ENCODE data around the gene BDNF.

The BDNF gene

DNA sequence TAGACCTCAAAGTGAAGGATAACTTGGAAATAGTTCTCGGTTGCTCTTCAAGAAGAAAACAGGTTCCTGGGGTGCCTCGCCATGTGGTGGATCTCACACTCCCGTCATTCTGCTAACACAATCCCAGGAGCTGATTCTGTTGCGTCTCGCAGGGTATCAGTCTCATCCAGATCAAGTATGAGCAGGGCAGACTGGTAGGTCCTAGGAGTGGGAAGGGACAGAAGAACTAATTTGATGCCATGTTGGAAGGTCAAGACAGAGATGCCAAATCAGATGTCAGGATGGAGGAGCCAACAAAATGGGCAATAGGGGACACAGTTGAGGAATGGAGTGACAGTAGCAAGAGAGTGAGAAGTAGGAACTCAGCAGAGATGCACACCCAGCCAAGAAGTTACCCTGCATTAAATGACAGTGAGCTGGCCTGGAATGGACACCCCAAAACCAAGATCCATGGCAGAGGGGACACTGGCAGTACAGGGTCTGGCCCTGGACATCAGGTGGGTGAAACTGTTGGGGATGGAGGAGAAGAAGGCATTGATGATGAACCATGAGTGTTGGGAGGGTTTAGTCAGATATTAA is 76.2 kb downstream of the BDNF start:
- DNase-seq = no peak

DNA sequence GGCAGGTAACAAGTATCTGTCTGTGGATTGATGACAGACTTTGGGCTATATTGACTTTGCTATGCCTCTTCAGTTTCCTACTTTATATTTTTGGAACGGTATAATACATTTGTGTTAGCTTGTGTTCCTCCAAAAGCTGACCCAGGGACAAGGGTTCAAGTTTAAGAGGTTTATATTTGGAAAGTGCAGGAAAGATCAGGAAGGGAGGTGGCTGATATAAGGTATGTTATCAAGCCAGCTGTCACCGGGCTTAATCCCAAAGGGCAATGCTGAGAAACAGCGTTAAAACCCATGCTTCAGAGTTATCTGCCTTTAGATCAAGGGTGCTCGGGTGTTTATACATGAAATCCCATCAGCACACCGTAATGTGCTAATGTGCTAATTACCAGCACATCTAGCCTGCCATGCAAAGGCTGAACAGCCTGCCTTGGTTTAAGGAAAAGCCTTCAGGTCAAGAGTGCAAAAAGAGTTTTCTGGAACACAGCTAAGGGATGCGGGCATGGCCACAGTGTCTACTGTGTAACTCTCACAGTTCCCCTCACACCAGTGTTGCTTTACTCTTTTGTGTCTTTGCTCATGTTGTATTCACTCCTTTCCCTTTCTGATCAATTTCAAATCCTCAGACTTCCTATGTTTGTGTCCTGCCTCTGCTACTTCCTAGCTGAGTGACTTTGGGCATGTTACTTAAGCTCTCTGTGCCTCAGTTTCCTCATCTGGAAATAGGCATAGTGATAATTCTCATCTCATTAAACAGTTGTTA is 77.5 kb downstream of the BDNF start:
- no peak for DNase-seq

DNA sequence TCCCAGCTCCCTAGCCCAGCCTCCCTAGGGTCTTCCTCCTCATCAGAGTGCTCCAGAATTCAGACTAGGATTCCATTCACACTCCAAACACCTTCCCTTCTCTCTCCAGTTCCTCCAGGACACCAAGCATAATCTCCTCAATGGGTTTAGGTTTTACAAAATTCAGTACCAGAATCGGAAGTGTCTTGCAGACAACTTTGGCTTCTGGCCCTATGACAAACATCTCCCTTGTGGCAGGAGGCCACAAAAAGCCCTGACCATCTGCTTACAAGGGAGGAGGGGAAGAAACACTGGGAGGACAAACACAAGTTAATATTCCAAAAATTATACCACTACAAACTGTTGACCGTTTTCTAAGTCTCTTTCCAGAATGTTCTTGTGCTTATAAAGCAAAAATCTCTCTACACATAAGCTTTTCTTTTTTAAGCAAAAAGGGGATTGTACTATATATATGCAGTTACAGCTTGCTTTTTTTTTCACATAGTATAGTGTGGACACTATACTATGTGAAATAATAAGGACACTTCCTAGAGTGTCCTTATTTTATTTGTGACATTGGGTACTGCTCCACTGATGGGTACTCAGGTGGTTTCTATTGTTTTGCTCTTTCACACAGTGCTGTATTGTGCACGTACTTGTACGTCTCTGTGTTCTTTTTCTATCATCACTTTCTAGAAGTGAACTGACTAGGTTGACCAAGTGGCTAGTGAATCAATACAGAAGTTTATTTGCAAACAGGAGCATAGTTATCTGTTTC is 78.7 kb downstream of the BDNF start:
- no peak for DNase-seq

DNA sequence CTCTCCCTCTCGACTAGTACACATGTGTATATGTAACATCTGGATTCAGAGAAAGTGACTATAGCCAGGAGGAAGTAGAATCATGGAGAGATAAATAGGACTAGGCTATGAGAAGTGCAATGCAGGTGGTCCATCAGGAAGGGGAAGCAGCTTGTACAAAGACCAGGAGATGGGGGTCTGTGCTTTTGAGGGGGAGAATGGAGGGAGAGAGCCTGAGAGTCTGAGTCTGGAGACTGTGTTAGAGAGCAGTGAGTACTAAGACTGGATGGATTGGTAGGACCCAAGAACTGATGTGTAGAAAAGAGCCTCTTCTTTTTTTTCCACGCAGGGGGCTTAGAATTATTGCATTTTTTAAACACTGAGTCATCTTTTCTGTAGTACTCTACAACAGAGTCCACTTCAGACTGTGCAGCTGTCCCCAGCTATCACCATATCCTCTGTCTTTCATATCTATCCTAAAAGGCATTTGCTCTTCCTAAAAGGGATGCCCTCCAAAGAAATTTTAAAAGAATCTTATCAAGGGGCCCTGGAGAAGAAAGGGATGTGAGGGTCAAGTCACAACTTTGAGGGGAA is 80.4 kb downstream of the BDNF start:
- no peak for DNase-seq

DNA sequence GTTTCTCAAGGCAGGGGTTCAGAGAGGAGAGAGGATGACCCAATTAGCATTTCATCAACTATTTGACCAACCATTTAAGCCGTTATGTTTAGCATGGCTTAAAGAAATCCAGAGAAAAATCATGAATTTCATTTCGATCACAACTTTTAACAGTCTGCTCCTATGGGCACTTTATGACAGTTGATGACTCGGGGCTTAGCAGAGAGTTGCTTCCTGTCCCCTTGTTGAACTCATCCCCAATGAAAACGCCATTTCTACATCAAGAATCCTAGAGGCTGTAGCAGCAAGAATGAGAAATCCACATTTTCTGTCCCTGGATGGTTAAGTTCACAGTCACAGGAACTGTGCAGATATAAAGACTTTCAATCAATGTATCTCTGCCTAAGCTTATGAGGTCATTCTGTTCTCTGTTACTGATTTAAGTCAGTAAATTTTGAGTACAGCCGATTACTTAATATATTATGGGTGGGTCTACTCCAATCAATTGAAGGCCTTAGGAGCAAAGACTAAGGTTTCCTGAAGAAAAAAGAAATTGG is 81.1 kb downstream of the BDNF start:
- DNase-seq = peak; percentile 6 to 7

DNA sequence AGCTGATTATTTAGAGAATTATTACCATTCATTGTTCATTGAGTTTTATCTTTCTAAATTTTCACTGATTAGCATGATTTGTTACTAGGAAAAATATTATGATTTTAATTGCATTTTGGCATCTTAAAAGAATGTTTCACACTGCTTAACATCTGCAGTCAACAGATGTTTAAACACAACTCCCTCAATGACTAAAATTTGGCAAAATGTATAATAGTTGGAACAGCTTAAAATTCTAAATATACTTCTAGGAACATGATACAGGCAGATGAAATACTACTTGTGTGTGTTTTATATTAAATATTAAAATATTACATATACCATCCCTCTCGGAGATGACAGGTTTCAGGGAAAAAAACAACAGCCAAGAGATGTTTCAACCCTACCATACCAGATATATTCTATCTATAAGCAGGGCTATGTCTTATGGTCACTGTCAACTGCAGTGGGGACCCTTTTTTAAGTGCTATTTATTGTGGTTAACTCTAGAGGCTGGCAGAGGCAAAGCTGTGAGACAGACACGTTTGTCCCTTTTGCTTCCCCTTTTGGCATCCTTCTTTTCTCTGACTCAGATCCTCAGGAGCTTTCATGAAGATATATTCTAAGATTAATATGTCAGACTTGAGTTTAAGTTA is 81.9 kb downstream of the BDNF start:
- DNase-seq = peak; percentile 82 to 84

DNA sequence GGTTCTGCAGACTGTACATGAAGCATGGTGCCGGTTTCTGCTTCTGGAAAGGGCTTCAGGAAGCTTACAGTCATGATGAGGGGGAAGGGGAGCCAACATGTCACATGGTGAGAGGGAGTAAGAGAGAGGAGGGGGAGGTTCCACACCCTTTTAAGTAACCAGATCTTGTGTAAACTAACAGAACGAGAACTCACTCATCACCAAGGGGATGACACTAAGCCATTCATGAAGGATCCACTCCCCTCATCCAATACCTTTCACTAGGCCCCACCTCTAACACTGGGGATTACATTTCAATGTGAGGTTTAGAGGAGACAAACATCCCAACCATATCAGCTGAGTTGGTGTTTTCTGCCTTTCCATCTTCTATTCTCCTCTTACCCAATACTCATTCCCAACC is 83.5 kb downstream of the BDNF start:
- no peak for DNase-seq

DNA sequence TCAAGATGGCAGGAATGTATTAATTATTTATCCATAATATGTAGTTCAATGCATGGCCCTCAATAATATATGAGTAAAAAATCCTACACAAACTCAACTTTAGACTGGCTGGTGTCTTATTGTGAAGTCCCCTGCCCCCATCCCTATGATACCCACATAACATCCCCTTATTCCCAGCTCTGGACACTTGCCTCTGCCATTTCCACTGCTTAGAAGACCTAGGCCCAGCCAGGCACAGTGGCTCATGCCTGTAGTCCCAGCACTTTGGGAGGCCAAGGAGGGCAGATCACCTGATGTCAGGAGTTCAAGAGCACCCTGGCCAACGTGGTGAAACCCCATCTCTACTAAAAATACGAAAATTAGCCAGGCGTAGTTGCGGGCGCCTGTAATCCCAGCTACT is 84.4 kb downstream of the BDNF start:
- DNase-seq = no peak

DNA sequence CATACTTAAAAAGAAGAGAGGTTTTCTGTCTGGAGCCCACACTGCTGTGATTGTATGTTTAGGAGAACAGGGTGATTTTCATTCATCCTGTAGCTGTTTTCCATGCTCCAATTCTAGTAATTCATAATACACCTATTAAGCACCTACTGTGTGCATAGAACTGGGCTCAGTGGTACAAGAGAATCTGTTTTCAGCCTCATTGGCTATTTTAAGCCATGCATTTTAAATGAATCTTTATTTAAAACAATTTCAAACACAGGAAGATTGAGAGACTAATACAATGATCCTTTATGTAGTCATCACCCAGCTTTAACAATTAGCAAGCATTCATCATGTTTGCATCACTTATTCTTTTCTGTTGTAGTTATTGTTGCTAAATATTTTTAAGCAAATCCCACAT is 86.2 kb downstream of the BDNF start:
- DNase-seq = no peak

DNA sequence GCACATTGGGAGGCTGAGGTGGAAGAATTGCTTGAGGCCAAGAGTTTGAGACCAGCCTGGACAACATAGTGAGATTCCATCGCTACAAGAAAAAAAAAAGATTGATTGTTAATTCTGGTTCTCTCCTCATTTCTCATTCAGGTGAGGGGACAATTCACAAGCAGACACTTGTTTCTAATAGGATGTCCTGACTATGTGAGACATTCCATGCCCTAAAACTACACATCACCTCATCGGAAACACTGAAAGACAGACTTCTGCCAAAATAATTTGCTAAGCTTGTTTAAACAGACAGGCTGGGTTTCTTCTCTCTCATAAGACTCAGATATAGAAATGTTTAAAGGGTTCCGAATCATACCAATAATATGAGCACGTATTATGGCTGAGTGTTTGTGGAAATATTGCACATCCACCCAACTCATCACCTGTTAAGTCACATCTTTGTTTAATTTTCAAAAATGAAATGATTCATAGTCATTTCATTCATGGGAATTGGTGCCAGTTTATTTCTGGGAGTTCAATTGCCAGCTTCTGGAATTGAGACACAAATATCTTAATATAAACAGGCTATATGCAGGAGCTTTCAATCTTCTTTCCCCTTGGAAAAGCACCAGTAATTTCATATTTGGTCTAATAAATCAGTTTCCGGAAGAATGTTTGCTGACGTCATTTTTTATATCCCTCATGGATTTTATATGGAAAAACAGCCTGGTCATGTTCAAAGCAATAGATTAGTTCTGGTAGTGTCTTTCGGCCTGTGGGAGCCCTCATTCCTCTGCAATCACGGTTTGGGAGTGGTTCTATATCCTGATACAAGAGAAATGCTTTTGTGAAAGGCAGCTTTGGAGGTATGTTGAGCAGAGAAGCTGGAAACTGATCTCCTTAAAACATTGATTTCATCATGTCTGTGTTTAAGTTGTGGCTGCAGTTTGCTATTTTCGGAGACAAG is 87.0 kb downstream of the BDNF start:
- DNase-seq = no peak

DNA sequence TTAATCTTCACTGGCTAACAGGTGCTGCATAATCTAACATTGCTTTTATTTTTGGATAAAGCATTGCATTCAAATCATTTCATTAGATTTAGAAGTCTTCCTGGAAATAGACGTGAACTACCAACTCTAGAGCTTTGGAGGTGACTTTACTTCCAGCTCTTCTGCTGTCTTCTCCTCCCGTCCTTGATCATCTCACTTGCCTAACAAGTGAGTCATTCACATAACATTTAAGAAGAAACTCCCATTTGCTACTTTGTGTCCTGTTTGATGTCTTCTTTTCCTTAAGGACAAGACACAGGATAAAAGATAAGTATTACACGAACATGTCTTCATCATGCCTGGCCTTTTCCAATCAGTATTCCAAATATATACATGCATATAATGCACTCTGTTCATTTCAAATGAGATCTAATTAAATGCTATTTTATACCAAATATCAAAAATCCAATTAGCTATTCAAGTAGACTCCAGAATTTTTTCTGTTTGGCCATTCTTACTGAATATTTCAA is 88.3 kb downstream of the BDNF start:
- no peak for DNase-seq

DNA sequence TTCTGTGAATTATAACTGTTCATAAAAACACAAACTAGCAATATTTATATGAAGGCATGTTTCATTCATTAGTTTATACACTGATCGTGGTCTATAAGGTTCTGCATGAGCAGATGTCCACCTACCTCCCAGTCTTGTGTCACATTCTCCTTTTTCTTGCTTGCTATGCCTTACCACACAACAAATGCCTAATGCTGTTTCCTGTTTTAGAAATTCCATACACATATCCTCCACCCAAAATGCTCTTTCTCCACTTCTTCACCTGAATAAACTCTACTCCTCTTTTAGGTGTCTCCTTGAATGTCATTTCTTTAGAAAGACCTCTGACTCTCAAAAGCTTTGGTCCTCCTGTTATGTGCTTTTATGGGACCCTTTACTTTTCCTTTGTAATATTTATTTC is 88.9 kb downstream of the BDNF start:
- DNase-seq = no peak

DNA sequence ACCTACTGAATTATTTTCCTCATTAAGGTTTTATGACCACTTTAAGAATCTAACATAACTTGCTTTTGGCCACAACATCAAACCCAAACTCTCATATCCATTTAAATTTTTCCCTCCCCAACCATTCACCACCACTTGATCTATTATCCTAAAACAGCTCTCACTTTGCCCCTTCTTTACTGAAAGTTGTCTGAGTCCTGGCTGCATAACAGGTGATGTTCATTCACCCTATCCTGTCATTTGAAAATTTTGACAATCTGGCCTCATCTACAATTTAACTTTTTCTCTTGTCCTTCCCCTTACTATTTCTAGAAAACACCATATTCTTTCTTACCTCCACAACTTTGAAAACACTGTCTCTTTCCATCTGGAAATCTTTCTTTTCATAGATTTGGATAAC is 89.3 kb downstream of the BDNF start:
- DNase-seq = no peak

DNA sequence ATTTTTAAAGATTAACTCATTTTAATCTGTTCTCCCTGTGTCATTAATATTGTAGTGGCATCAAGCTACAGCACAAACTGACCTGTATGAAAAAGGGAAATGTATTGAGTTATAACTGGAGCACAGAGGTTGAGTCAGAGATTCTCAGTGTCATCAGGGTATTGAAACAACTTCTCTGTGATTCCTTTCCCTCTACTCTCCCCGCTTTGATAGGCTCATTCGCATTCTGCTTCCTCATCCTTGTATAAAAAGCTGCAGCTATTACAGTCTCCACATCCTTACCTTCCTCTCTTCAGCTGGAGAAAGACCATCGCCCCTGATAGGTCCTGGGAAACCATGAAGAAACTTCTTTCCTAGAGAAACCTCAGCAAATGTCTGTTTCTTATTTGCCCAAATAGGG is 90.0 kb downstream of the BDNF start:
- DNase-seq = no peak

DNA sequence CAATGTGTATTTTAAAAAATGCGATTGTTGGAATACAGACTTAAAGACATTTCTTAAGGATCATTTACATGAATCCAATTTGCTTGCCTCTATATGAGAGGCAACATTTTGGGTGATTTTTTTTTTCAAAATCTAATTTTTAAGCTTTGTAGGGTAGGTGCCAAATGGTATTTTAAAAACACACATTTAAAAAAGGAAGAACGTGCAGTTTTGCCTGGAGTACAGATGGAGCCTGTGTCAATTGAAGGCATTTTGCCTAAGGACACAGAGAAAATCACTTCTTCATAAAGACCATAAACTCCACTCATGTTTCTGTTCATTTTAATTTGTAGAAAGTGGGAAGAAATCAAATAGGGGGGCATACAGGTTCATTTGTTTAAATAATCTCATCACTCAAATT is 91.3 kb downstream of the BDNF start:
- DNase-seq = no peak

DNA sequence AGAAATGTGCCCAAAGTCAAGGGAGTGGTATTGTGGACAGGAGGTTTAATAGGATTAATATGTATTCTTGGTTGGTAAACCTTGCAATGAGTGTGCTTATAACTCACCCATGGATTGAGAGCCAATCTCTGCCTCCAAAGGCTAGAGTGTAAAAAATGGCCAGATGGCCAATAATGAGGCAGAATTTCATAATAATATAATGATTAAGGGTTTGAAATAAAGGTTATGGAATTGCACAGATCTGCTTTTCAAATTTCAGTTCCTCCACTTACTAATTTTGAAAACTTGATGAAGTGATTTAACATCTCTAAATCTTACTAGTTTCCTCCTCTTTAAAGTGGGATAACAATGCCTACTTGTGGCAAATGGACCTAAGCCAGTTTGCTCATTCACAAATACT is 94.8 kb downstream of the BDNF start:
- no peak for DNase-seq

Data from Kasumi-1 (cell line).